HG03378 (cell line): Measurements from ENCODE around the gene ABI3BP.

Source experiments
- ATAC-seq: cut with Tn5 transposase; IDR thresholded peaks from one replicate; pipeline ENCODE4 v1.9.1; 2021; ENCODE audit warnings: mild to moderate bottlenecking, moderate library complexity; ENCODE audit not compliant: unreplicated experiment

ABI3BP gene

GRCh38 chr3:100844063-100844936, 148.9 kb downstream of the ABI3BP start:
- no peak for ATAC-seq

DNA sequence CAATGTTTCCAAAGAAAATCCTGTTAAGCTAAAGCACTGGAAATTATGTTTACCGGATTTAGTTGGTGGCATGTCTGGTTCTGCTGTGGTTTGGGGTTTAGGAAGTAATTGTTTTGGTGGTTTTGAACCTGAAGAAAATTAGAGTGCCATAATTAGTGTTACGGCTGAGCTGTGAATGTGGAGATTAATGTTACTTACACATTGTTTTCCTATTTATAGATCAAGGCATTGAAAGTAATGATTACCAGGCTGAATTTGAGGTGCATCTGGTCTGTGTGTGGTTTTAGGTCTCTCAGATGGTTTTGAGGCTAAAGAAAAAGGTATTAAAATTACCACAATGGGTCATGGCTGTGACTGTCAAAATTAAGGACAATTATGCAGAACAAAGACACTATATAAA, 155.1 kb downstream of the ABI3BP start:
- ATAC-seq: no peak

DNA sequence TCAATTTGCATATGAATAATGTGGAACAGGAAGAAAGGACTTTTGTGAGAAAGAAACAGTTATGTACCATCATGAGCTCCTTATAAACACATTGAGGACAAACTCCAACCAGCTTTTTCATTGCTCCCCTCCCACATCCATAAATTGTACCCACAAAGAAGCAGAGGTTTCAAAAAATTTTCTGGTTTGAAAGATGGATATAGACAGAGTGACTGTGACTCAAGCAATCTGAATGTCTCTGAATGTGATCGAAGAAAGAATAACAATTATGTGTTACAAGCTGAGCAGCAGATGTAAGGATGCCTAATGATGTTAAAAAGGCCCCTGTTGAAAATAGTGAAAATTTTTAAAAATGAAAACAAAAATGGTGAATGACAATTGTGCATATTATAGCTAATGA, 156.6 kb downstream of the ABI3BP start:
- ATAC-seq: no peak

- ATAC-seq: no peak
These were observed 158.9 kb downstream of the ABI3BP start for GRCh38 chr3:100834332-100834731.

DNA sequence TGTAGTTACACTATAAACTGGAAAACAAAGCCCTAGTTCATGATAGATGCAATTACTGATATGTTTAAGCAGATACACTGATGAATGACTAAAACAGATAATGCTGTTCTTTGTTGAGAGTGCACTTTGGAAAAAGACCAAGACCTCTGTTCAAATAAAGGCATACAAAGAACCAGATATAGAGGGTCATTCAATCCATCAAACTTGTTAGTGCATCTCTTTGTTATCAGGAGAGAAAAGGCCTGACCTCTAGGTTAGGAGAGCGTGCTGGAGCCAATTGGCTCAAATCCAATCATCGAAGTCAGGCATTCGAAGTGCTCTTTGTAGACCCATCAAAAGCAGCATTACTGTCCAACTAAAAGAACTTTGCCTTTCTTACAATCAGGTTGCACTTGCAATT, 159.7 kb downstream of the ABI3BP start:
- no peak for ATAC-seq

- ATAC-seq: no peak
These were observed 161.6 kb downstream of the ABI3BP start for GRCh38 chr3:100831629-100832028.

GRCh38 chr3:100830931-100831330, 162.3 kb downstream of the ABI3BP start:
- no peak for ATAC-seq

DNA sequence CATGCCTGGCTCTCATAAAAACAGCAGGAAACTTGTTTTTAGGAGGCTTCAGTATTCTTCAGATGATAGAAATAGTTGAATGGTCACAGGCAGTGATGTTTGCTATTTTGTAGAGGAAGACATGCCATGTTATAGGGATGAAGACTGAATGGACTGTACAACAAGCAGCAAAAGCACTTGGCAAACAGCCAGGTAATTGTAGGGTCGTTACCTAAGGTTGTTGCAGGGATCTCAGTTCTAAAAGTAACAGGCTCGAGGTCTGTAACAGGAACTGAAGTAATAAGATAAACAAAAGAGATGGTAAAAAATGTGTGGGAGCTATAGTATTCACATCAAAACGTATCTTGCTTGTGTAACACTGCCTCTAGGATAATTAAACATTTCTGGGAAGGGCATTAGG, 167.6 kb downstream of the ABI3BP start:
- ATAC-seq: no peak

DNA sequence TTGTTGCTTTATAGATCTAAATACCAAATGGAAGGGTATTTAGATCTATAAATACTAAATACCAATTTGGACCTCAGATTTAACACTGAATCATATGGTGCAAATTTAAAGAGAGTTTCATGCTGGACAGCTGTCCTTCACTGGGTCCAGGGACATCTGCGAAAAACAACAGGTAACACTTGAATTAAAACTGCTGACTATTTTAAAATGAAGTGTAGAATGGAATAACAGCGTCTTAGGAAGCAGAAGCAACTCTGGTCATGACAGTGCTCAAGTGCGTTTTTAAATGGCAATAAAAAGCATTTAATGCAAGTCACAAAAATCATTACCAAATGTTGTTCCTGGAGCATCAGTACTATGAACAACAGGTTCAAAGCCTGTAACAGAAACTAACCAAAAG, 177.6 kb downstream of the ABI3BP start:
- ATAC-seq: no peak

DNA sequence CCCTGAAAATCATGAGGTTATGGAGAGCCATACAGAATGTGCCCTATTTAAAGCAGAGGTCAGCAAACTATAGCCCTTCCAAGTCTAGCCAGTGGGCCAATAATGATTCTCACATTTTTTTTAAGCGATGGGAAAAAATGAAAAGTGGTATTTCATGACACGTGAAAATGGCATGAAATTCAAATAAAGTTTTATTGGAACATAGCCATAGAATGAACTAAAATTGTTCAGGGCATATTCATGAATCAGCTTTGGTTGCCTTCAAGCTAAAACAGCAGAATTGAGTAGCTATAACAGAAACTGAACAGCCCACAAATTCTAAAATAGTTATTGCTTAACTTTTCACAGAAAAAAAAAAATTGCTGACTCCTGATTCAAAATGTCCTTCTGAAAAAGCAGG, 179.4 kb downstream of the ABI3BP start:
- no peak for ATAC-seq

DNA sequence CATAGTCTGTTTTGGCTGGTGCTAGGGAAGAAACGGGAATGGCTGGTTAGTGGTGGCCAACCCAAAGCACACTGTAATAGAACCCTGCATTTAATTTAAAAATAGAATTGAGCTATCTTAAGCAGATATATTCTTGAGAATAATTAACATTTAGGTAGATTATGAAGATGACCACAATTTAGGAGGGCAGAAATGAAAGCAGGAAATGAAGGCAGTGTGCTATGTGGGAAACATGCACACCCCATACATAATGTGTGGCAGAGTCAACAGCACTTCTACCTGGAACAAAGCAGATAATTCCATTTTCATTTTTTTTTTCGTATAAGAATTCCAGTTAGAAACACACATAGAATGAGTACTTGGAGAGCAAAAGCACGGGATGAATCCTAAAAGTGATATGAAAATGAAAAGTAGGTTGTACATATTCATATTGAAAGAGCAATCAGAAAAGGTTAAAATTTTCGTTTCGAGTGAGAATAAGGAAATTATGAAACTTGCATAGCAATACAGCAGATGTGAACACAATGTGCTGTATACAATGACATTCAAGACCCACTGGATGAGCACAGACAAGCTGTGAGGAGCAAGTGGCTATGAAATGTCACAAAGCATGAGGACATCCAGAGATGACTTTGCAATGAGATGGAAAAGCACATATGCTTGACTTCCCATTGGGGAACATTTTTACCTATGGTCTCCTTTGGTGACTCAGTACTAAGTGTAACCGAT, 181.3 kb downstream of the ABI3BP start:
- no peak for ATAC-seq

DNA sequence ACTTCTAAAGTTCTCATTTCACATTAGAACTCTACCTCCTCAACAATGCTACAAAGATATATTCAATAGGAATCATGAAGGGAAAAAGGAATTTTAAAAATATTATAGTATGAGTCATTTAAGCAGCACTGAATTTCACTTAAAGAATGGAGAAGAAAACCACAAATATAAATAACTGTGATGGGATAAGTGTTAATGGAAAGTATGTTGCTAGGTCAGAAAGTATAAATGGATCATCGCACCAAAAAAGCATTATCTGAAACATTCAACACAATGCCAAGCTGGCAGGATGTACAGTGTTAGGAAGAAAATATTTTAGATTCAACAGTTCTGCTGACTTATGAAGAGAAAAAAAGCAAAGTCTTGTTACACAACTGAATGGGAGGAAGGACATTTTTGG, 182.6 kb downstream of the ABI3BP start:
- no peak for ATAC-seq

DNA sequence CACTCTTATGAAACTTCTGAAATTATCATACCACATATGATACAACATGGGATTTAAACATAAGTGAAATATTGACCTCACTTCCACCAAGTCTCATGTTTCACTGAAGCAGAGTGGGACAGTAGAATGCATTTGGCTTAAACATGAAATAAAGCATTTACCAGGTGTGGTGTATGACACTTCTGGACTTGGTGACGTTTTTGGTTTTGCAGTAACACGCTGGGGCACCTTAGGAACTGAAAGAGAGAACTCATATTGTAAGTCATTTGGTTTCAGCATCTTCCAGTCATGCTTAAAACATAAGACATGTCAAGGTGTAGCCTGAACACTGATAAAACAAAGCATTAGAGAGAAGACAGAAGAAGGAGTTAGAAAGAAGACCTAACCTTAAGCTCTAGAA, 188.6 kb downstream of the ABI3BP start:
- no peak for ATAC-seq

GRCh38 chr3:100803711-100804110, 189.5 kb downstream of the ABI3BP start:
- no peak for ATAC-seq

GRCh38 chr3:100802126-100802525, 191.1 kb downstream of the ABI3BP start:
- no peak for ATAC-seq

DNA sequence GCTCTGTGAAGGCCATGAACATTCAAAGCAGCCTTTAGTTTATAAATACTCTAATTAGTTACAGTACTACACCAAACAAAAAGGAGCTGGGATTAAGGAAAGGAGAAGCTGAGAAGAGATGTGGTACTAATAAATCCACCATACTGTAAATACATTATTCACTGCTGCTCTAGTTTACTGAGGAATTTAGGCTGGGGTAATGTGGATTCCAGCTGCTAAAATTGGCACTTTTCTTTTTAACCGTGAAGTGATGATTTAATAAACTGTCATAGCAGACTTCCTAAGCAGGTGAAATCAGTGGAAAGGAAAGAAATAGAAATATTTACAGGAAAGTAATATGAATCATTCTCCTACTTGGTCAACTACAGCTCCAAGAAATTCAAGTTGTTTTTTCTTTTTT, 195.2 kb downstream of the ABI3BP start:
- ATAC-seq: no peak

- peak; percentile 56 for ATAC-seq
These were observed 196.7 kb downstream of the ABI3BP start for GRCh38 chr3:100796556-100796955.

DNA sequence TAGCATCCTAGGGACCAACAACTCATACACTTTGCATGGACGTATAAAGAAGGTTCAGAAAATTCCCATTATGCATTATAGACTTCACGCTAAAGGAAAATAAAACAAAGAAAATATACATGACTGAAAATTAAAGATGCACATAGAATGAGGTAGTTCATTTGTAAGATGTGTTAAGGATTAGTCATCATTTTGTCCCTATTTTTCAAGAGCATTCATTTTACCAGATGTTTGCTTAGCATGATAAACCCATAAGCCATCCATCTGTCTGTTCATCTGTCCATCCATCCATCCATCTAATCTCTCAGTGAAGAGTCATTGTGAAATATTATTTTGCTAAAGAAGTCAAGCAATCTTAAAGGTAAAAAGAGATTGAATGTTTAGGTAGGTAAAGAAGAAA, 203.6 kb downstream of the ABI3BP start:
- no peak for ATAC-seq

DNA sequence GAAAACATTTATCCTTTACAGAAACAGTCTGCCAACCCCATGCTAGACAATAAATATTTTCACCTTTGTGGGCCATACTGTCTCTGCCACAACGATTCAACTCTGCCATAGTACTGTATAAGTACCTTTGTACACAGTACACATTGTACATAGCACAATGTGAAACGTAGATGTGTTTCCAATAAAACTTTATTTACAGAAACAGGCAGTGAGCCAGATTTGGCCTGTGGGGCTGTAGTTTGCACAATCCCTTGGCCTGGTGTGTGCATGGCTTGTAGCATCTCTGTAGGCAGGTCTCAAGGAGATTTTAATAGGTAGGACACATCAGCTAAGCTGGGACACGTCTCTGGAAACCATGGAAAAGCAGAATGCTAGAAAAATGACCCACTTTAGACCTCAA, 209.6 kb downstream of the ABI3BP start:
- no peak for ATAC-seq

GRCh38 chr3:100782906-100783305, 210.3 kb downstream of the ABI3BP start:
- no peak for ATAC-seq

DNA sequence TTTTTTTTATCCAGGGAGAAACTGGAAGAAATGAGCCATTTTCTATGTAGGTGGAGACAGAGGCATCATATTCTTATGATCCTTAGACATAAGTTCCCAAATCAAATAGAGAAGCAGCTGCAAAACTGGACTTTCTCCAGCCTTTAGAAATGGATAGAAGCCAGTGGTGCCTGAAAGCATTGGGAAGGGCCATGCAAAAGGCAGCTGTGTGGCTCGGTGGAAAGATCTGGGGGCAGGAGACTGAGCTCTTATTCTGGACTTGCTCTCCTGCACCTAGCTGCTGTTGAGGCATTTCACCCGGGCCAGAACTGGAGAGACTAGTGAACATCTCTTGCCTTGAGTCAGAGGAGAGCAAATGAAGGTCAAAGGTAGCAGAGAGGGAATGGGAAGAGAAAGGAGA, 210.9 kb downstream of the ABI3BP start:
- no peak for ATAC-seq

GRCh38 chr3:100781301-100781700, 211.9 kb downstream of the ABI3BP start:
- ATAC-seq: no peak
